ENCODE measurements around the gene ROR2. TPM values are rescaled to one million over a fixed set of nuclear protein-coding genes. Genes with fewer than 3 reads are reported as not detected.
"Not testable (repeated sequence)": the region's sequence is repeated elsewhere in the genome, so short reads cannot be mapped to it uniquely, and the experiment has no call there.

ROR2 gene
- total and polyA plus RNA-seq, 2 experiments from 2014 or later = 7.1 to 12.9 TPM

GRCh38 chr9:91796516-91796915 lies 153.5 kb downstream of the ROR2 start:
- H3K9ac ChIP-seq; H3K4me2 ChIP-seq (ENCODE audit: unreplicated experiment); H3K36me3 ChIP-seq (ENCODE audit: low read depth); H3K4me3 ChIP-seq; H3K9me2 ChIP-seq (ENCODE audit: insufficient read depth); H3K4me1 ChIP-seq (ENCODE audit: insufficient read depth); in situ Hi-C loops (cut with MboI); H3K79me2 ChIP-seq (ENCODE audit: insufficient read depth); H4K20me1 ChIP-seq (ENCODE audit: insufficient read depth); H2AFZ ChIP-seq; H3K9me3 ChIP-seq (ENCODE audit: low read depth); H3K27me3 ChIP-seq (replicated peaks; ENCODE audit: insufficient read depth); DNase-seq: not testable (repeated sequence)
- H3F3A ChIP-seq (ENCODE audit: insufficient read depth) = peaks cover 16% of the 10 kb centered on the region
- WGBS, 2 experiments (ENCODE audit: low coverage in 1 of 2, low lambda C conversion rate in 2 of 2, missing lambda C conversion rate in 2 of 2) = 95 to 96% methylated on average over 2 to 4 of the region's 4 CpGs
- peak overlapping the region; percentile 38; the same call in 1 of the 2 replicates for H3K27ac ChIP-seq

- no peak overlapping the region for H3K4me2 ChIP-seq (ENCODE audit: unreplicated experiment)
- H2AFZ ChIP-seq = no peak overlapping the region
- H3K9me3 ChIP-seq (ENCODE audit: low read depth) = no peaks in the 10 kb centered on the region
- no peaks in the 10 kb centered on the region for H3K36me3 ChIP-seq (ENCODE audit: low read depth)
- no peaks in the 10 kb centered on the region for H3K27me3 ChIP-seq (replicated peaks; ENCODE audit: insufficient read depth)
- peaks cover 13% of the 10 kb centered on the region for H3K4me1 ChIP-seq (ENCODE audit: insufficient read depth)
- no peak overlapping the region for H3K4me3 ChIP-seq
- H3F3A ChIP-seq (ENCODE audit: insufficient read depth) = peaks cover 21% of the 10 kb centered on the region
- no peaks in the 10 kb centered on the region; the same call in 1 of the 2 replicates for H3K79me2 ChIP-seq (ENCODE audit: insufficient read depth)
- no peaks in the 10 kb centered on the region for H3K9me2 ChIP-seq (ENCODE audit: insufficient read depth)
- TF ChIP-seq EZH2 (IDR thresholded peaks at IDR 0.05; ENCODE audit: insufficient read depth, poor library complexity, severe bottlenecking) = no peak
- no peak for TF ChIP-seq EZH2phosphoT487 (IDR thresholded peaks at IDR 0.05; ENCODE audit: insufficient read depth, low read depth)
- no peak overlapping the region for H3K9ac ChIP-seq
- in situ Hi-C loops (cut with MboI) = no loop called here
- H4K20me1 ChIP-seq (ENCODE audit: insufficient read depth) = no peaks in the 10 kb centered on the region
- WGBS, 2 experiments (ENCODE audit: low coverage in 1 of 2, low lambda C conversion rate in 2 of 2, missing lambda C conversion rate in 2 of 2) = 58 to 60% methylated on average over 6 of the region's 6 CpGs
- peak; percentile 58 for DNase-seq
- peak overlapping the region; percentile 38 for H3K27ac ChIP-seq
Measured at GRCh38 chr9:91795598-91796241, 154.3 kb downstream of the ROR2 start.

GRCh38 chr9:91793371-91793770 lies 156.7 kb downstream of the ROR2 start:
- H3K9me3 ChIP-seq (ENCODE audit: low read depth); H4K20me1 ChIP-seq (ENCODE audit: insufficient read depth); DNase-seq; H3K36me3 ChIP-seq (ENCODE audit: low read depth); H3K4me2 ChIP-seq (ENCODE audit: unreplicated experiment); in situ Hi-C loops (cut with MboI); H3K27me3 ChIP-seq (replicated peaks; ENCODE audit: insufficient read depth); H3K9me2 ChIP-seq (ENCODE audit: insufficient read depth); H3K79me2 ChIP-seq (ENCODE audit: insufficient read depth); H2AFZ ChIP-seq; H3K9ac ChIP-seq; H3K4me3 ChIP-seq; H3K27ac ChIP-seq: not testable (repeated sequence)
- WGBS, 2 experiments (ENCODE audit: low coverage in 1 of 2, low lambda C conversion rate in 2 of 2, missing lambda C conversion rate in 2 of 2) = 88 to 94% methylated on average over 5 of the region's 5 CpGs
- Histone ChIP-seq H3F3A (ENCODE audit: insufficient read depth) (peaks cover 24% of the 10 kb centered on the region), H3K4me1 (ENCODE audit: insufficient read depth) (peaks cover 21% of the 10 kb centered on the region)

GRCh38 chr9:91790917-91791316 lies 159.1 kb downstream of the ROR2 start:
- peak; percentile 75 for DNase-seq
- no peak overlapping the region for H3K4me3 ChIP-seq
- peak overlapping the region; percentile 39 for H3K9ac ChIP-seq
- no peaks in the 10 kb centered on the region for H3K9me3 ChIP-seq (ENCODE audit: low read depth)
- H3K36me3 ChIP-seq (ENCODE audit: low read depth) = no peaks in the 10 kb centered on the region
- WGBS, 2 experiments (ENCODE audit: low coverage in 1 of 2, low lambda C conversion rate in 2 of 2, missing lambda C conversion rate in 2 of 2) = 4 to 6% methylated on average over 4 of the region's 4 CpGs
- peaks cover 21% of the 10 kb centered on the region for H3K4me1 ChIP-seq (ENCODE audit: insufficient read depth)
- no peaks in the 10 kb centered on the region for H4K20me1 ChIP-seq (ENCODE audit: insufficient read depth)
- H3K79me2 ChIP-seq (ENCODE audit: insufficient read depth) = peaks cover 4% of the 10 kb centered on the region; the same call in 1 of the 2 replicates
- H3K27ac ChIP-seq = peak overlapping the region; percentile 41
- no peaks in the 10 kb centered on the region for H3K9me2 ChIP-seq (ENCODE audit: insufficient read depth)
- peaks cover 19% of the 10 kb centered on the region for H3F3A ChIP-seq (ENCODE audit: insufficient read depth)
- no peak overlapping the region for H2AFZ ChIP-seq
- in situ Hi-C loops (cut with MboI) = no loop called here
- H3K4me2 ChIP-seq (ENCODE audit: unreplicated experiment) = peak overlapping the region; percentile 52
- no peak for TF ChIP-seq EZH2 (IDR thresholded peaks at IDR 0.05; ENCODE audit: insufficient read depth, poor library complexity, severe bottlenecking)
- TF ChIP-seq EZH2phosphoT487 (IDR thresholded peaks at IDR 0.05; ENCODE audit: insufficient read depth, low read depth) = no peak
- no peaks in the 10 kb centered on the region for H3K27me3 ChIP-seq (replicated peaks; ENCODE audit: insufficient read depth)

GRCh38 chr9:91789941-91790340 lies 160.1 kb downstream of the ROR2 start:
- Histone ChIP-seq H3K4me3 (no peak overlapping the region), H3F3A (ENCODE audit: insufficient read depth) (peaks cover 13% of the 10 kb centered on the region), H3K9me2 (ENCODE audit: insufficient read depth) (no peaks in the 10 kb centered on the region), H3K4me2 (ENCODE audit: unreplicated experiment) (no peak overlapping the region), H3K27me3 (replicated peaks; ENCODE audit: insufficient read depth) (no peaks in the 10 kb centered on the region), H3K9ac (no peak overlapping the region), H3K36me3 (ENCODE audit: low read depth) (no peaks in the 10 kb centered on the region), H3K27ac (peak overlapping the region; percentile 41; the same call in 1 of the 2 replicates), H3K79me2 (ENCODE audit: insufficient read depth) (peaks cover 4% of the 10 kb centered on the region; the same call in 1 of the 2 replicates), H2AFZ (no peak overlapping the region), H3K4me1 (ENCODE audit: insufficient read depth) (peaks cover 21% of the 10 kb centered on the region), H3K9me3 (ENCODE audit: low read depth) (no peaks in the 10 kb centered on the region), H4K20me1 (ENCODE audit: insufficient read depth) (no peaks in the 10 kb centered on the region)
- TF ChIP-seq EZH2phosphoT487 (IDR thresholded peaks at IDR 0.05; ENCODE audit: insufficient read depth, low read depth) (no peak), EZH2 (IDR thresholded peaks at IDR 0.05; ENCODE audit: insufficient read depth, poor library complexity, severe bottlenecking) (no peak)
- WGBS, 2 experiments (ENCODE audit: low coverage in 1 of 2, low lambda C conversion rate in 2 of 2, missing lambda C conversion rate in 2 of 2) = 89 to 91% methylated on average over 3 of the region's 3 CpGs
- DNase-seq = peak; percentile 67
- in situ Hi-C loops (cut with MboI) = no loop called here

All from GM23248 (cell line).